NCI-H146 (cell line): ENCODE data around the gene CFLAR.
A peak's percentile ranks its signal among the peaks of the same experiment; 100 is the strongest.

Experiments used
- DNase-seq: peaks from one replicate; lab custom pipeline; 2025; lab: John Stamatoyannopoulos, UW

The CFLAR gene

DNA sequence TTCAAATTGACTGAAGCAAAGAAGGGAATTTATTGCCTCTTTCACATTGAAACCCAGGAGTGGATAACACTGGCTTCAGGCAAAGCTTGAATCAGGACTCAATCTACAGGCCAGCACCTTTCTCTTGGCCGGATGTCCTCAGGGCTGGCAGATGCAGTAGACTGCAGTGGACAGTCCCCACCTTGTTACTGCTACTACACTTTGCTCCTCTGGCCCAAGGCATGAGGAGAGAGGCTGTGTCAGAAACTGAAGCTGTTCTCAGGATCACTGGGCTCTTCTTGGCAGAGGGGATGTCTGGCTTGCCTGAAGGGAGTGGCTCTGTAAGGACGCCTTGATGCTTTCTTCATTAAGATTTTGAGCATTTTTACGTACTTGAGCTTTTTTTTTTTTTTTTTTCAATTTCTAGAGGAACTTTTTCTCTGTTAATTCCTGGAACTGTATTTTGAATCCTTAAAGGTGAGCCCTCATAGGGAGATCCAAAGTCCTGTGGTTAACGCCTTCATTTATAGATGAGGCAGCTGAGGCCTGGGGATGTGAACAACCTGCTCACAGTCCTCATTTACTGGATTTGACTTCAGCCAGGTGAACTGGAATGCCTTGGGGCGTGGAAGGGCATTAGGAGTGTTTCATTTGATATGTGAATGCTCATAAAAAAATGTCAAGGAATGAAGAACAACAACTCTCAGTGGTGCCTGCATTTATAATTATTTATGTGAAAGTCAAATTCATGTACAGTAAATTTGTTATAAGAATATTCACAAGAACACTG is 103.5 kb downstream of the CFLAR start:
- DNase-seq = no peak

DNA sequence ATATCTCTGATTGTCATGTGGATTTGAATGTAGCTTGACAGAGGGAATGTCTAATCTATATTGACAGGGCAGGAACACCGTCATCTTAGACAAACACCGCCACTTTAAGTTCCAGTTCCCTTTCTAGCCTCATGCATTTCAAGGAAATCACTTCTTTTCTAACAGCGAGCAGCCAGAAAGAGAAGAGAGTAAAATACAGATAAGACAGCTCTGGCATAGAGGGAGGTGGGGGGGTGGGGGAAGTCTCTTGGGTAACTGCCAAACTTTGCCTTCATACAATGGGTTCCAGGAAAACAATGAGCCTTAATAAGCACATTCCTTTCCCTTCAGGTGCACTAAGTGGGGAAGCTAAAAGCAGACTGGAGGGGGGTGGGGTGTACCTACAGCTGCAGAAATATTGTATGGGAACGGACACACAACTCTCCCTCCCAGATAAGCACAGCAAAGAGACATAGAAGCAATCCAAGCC is 104.2 kb downstream of the CFLAR start:
- peak; percentile 40 for DNase-seq

GRCh38 chr2:201223089-201224073 is 107.4 kb downstream of the CFLAR start:
- DNase-seq = no peak
